ENCODE results near the gene HMGCS1. TPM values are rescaled to one million over a fixed set of nuclear protein-coding genes. Genes with fewer than 3 reads are reported as not detected.
"Not testable (repeated sequence)": the region's sequence is repeated elsewhere in the genome, so short reads cannot be mapped to it uniquely, and the experiment has no call there.

Gene HMGCS1
- total RNA-seq, 1 donor from 2014 or later, result 36.5 TPM

DNA sequence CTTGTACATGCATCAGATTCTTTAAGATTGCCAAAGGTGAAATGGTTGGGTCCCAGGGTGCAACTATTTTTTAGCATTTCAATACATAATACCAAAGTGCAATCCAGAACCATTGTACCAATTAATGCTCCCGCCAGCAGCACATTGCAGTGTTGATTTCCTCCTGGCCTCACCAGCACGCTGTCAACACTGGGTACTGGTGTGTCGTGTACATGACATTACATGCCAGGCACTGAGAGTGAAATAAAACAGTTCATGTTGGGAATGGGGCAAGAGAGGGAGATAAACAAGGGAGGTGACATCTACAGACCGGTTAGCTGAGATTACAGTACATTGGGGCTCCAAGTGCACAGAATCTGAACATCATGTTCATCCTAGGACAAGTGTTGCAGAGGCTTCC lies 37.8 kb downstream of the HMGCS1 start:
- intact Hi-C loops (cut with DNase I), result no loop called here
- Histone ChIP-seq H3K27ac (no peak overlapping the region), H3K36me3 (no peaks in the 10 kb centered on the region), H3K9me3 (no peaks in the 10 kb centered on the region), H3K4me3 (no peak overlapping the region), H3K4me1 (no peaks in the 10 kb centered on the region), H3K27me3 (no peaks in the 10 kb centered on the region)
- TF ChIP-seq CTCF (IDR thresholded peaks at IDR 0.05), result no peak
- no peak for DNase-seq (ENCODE audit: low spot score in 2 of 2)

GRCh38 chr5:43274435-43275114 lies 38.6 kb downstream of the HMGCS1 start:
- no peaks in the 10 kb centered on the region for H3K36me3 ChIP-seq
- H3K9me3 ChIP-seq, result no peaks in the 10 kb centered on the region
- no peak overlapping the region for H3K4me3 ChIP-seq
- H3K4me1 ChIP-seq, result no peaks in the 10 kb centered on the region
- DNase-seq (ENCODE audit: low spot score in 2 of 2), result no peak
- no peak for TF ChIP-seq CTCF (IDR thresholded peaks at IDR 0.05)
- H3K27ac ChIP-seq, result no peak overlapping the region
- no peaks in the 10 kb centered on the region for H3K27me3 ChIP-seq
- intact Hi-C loops (cut with DNase I), result no loop called here

DNA sequence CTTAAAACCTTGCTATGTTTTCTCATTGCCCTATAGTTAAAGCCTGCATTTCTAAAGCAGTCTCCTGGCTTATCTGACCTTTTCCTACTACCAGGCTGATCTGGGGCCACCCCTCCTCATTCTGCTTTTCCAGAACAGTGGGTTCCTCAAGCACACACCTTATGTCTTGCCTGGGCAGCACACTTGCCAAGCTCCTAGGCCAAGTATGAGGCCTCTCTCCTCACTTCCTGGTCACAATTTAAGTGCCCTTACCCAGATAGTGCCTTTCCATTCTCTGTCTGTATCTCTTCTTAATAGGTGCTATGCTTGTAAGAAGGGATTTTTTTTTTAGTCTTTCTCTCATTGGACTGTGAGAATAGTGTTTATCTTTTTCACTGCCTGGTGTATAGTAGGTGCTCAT lies 39.7 kb downstream of the HMGCS1 start:
- Histone ChIP-seq H3K4me3 (no peak overlapping the region), H3K27ac (no peak overlapping the region), H3K9me3 (no peaks in the 10 kb centered on the region), H3K36me3 (no peaks in the 10 kb centered on the region), H3K27me3 (no peaks in the 10 kb centered on the region), H3K4me1 (no peaks in the 10 kb centered on the region)
- no peak for DNase-seq (ENCODE audit: low spot score in 2 of 2)
- intact Hi-C loops (cut with DNase I), result no loop called here
- TF ChIP-seq CTCF (IDR thresholded peaks at IDR 0.05), result no peak

GRCh38 chr5:43270645-43271044 lies 42.6 kb downstream of the HMGCS1 start:
- no peak overlapping the region for H3K4me3 ChIP-seq
- H3K27me3 ChIP-seq, result no peaks in the 10 kb centered on the region
- H3K27ac ChIP-seq, result no peak overlapping the region
- no peaks in the 10 kb centered on the region for H3K4me1 ChIP-seq
- TF ChIP-seq CTCF (IDR thresholded peaks at IDR 0.05), result no peak
- H3K9me3 ChIP-seq, result no peaks in the 10 kb centered on the region
- intact Hi-C loops (cut with DNase I), result no loop called here
- H3K36me3 ChIP-seq, result no peaks in the 10 kb centered on the region
- no peak for DNase-seq (ENCODE audit: low spot score in 2 of 2)

- Histone ChIP-seq H3K9me3 (no peaks in the 10 kb centered on the region), H3K4me1 (no peaks in the 10 kb centered on the region), H3K4me3 (no peak overlapping the region), H3K27me3 (no peaks in the 10 kb centered on the region), H3K27ac (no peak overlapping the region), H3K36me3 (no peaks in the 10 kb centered on the region)
- TF ChIP-seq CTCF (IDR thresholded peaks at IDR 0.05), result no peak
- intact Hi-C loops (cut with DNase I), result no loop called here
- DNase-seq (ENCODE audit: low spot score in 2 of 2), result no peak
These were observed 44.9 kb downstream of the HMGCS1 start for GRCh38 chr5:43268188-43268820.

GRCh38 chr5:43262269-43262668 lies 50.9 kb downstream of the HMGCS1 start:
- H3K36me3 ChIP-seq; DNase-seq (ENCODE audit: low spot score in 2 of 2); H3K9me3 ChIP-seq; H3K27ac ChIP-seq; H3K27me3 ChIP-seq; H3K4me1 ChIP-seq; H3K4me3 ChIP-seq; intact Hi-C loops (cut with DNase I): not testable (repeated sequence)
